Measurements from ENCODE around the gene PCF11. TPM values are rescaled to one million over a fixed set of nuclear protein-coding genes. Genes with fewer than 3 reads are reported as not detected.

Gene PCF11
- total RNA-seq, 1 experiment from 2014 or later, result 45.0 TPM

GRCh38 chr11:83185767-83186166 lies 28.8 kb downstream of the PCF11 start:
- no peak for TF ChIP-seq CTCF (IDR thresholded peaks at IDR 0.05; ENCODE audit: unreplicated experiment)
- CTCF ChIA-PET, result no interaction called here
- no peaks in the 10 kb centered on the region for H3K4me1 Mint-ChIP-seq (ENCODE audit: low read depth, unreplicated experiment)
- no peak overlapping the region for H3K27ac Mint-ChIP-seq (ENCODE audit: unreplicated experiment)
- BruUV-seq (replicated peaks), result no TSS peak
- no peaks in the 10 kb centered on the region for H3K27me3 Mint-ChIP-seq (ENCODE audit: unreplicated experiment)
- intact Hi-C loops (cut with micrococcal nuclease; ENCODE audit: unreplicated experiment), result no loop called here
- no peak for DNase-seq
- H3K9me3 Mint-ChIP-seq (ENCODE audit: low read depth, unreplicated experiment), result no peaks in the 10 kb centered on the region
- peaks cover 58% of the 10 kb centered on the region for H3K36me3 Mint-ChIP-seq (ENCODE audit: insufficient read depth, unreplicated experiment)
- H3K4me3 Mint-ChIP-seq (ENCODE audit: low read depth, unreplicated experiment), result no peak overlapping the region

- Mint-ChIP-seq H3K4me1 (ENCODE audit: low read depth, unreplicated experiment) (peaks cover 3% of the 10 kb centered on the region), H3K27me3 (ENCODE audit: unreplicated experiment) (no peaks in the 10 kb centered on the region), H3K36me3 (ENCODE audit: insufficient read depth, unreplicated experiment) (peaks cover 55% of the 10 kb centered on the region), H3K4me3 (ENCODE audit: low read depth, unreplicated experiment) (no peak overlapping the region), H3K27ac (ENCODE audit: unreplicated experiment) (peak overlapping the region; percentile 3), H3K9me3 (ENCODE audit: low read depth, unreplicated experiment) (no peaks in the 10 kb centered on the region)
- TF ChIP-seq CTCF (IDR thresholded peaks at IDR 0.05; ENCODE audit: unreplicated experiment), result no peak
- CTCF ChIA-PET, result no interaction called here
- BruUV-seq (replicated peaks), result no TSS peak
- DNase-seq, result no peak
- intact Hi-C loops (cut with micrococcal nuclease; ENCODE audit: unreplicated experiment), result no loop called here
These were observed 30.5 kb downstream of the PCF11 start for GRCh38 chr11:83187465-83187864.

GRCh38 chr11:83191491-83191890 lies 34.6 kb downstream of the PCF11 start:
- BruUV-seq (replicated peaks), result no TSS peak
- no peak for TF ChIP-seq CTCF (IDR thresholded peaks at IDR 0.05; ENCODE audit: unreplicated experiment)
- Mint-ChIP-seq H3K4me3 (ENCODE audit: low read depth, unreplicated experiment) (no peak overlapping the region), H3K4me1 (ENCODE audit: low read depth, unreplicated experiment) (peaks cover 26% of the 10 kb centered on the region), H3K36me3 (ENCODE audit: insufficient read depth, unreplicated experiment) (peaks cover 65% of the 10 kb centered on the region), H3K27ac (ENCODE audit: unreplicated experiment) (no peak overlapping the region), H3K9me3 (ENCODE audit: low read depth, unreplicated experiment) (no peaks in the 10 kb centered on the region), H3K27me3 (ENCODE audit: unreplicated experiment) (no peaks in the 10 kb centered on the region)
- CTCF ChIA-PET, result interaction anchor here (0.6 kb wide), 1 partner anchor 40 kb away, joined by 4 read pairs; no protein-coding TSS in a partner anchor
- no peak for DNase-seq
- intact Hi-C loops (cut with micrococcal nuclease; ENCODE audit: unreplicated experiment), result no loop called here

GRCh38 chr11:83191986-83192385 lies 35.1 kb downstream of the PCF11 start:
- no peak for DNase-seq
- intact Hi-C loops (cut with micrococcal nuclease; ENCODE audit: unreplicated experiment), result no loop called here
- Mint-ChIP-seq H3K4me3 (ENCODE audit: low read depth, unreplicated experiment) (peak overlapping the region; percentile 79), H3K4me1 (ENCODE audit: low read depth, unreplicated experiment) (peaks cover 31% of the 10 kb centered on the region), H3K36me3 (ENCODE audit: insufficient read depth, unreplicated experiment) (peaks cover 61% of the 10 kb centered on the region), H3K27me3 (ENCODE audit: unreplicated experiment) (no peaks in the 10 kb centered on the region), H3K9me3 (ENCODE audit: low read depth, unreplicated experiment) (no peaks in the 10 kb centered on the region), H3K27ac (ENCODE audit: unreplicated experiment) (no peak overlapping the region)
- TF ChIP-seq CTCF (IDR thresholded peaks at IDR 0.05; ENCODE audit: unreplicated experiment), result no peak
- BruUV-seq (replicated peaks), result no TSS peak
- CTCF ChIA-PET, result interaction anchor here (0.6 kb wide), 1 partner anchor 40 kb away, joined by 4 read pairs; no protein-coding TSS in a partner anchor

Measured in Calu3 (cell line).